H1 (cell line): ENCODE results near the gene MICU1. TPM values are rescaled to one million over a fixed set of nuclear protein-coding genes. Genes with fewer than 3 reads are reported as not detected.

Experiments
- ASH2L ChIP-seq: fragments of 200-600, 300-600 bp; sonication (generic); IDR thresholded peaks from one replicate; pipeline ENCODE4 v1.7.1; 2017; ENCODE audit warnings: low read length
- CHD1 ChIP-seq: IDR thresholded peaks from 2 replicates; pipeline ENCODE4 v1.6.1; 2012; ENCODE audit warnings: low read depth, low read length, improper control_type of control experiment
- SUZ12 ChIP-seq: fragments of 200-600 bp; sonication (generic); IDR thresholded peaks from 2 replicates; pipeline ENCODE4 v1.6.1; 2012; ENCODE audit warnings: mild to moderate bottlenecking, inconsistent platforms, low read length, moderate library complexity, mixed read lengths
- TAF1 ChIP-seq: IDR thresholded peaks from 2 replicates; pipeline ENCODE4 v1.6.1; 2011; ENCODE audit warnings: mild to moderate bottlenecking, low read depth, low read length
- polyA plus RNA-seq, 7 experiments: library from polyadenylated mRNA; depleted of rRNA in 3 of 7; stranded (reverse) in 5 of 7; unstranded in 2 of 7; fragments of >200 nt in 5 of 7; fragments of 200-250 nt in 2 of 7; gene quantifications; 1 replicate in 5 of 7; 2 replicates in 1 of 7; 4 replicates in 1 of 7; pipeline versions ENCODE4 v1.2.1 to v1.2.3, GENCODE V29; 2011 to 2013; ENCODE audit warnings: missing spikeins in 2 of 7, mixed read lengths in 2 of 7
- total RNA-seq: library from RNA; stranded (reverse); fragmentation: NEBNext Ultra II Directional; extraction: Animal tissue kit (Norgen Biotek cat#: 25700); gene quantifications from 2 replicates; pipeline ENCODE4 v1.2.1, GENCODE V29; 2021

The MICU1 gene
- total and polyA plus RNA-seq, 2 of the 8 experiments (the other 6 are each of a cell fraction or from before 2014, with no cell fraction given): 18.0 to 36.7 TPM

- TF ChIP-seq CHD1: no peak
- no peak for TF ChIP-seq TAF1
- no peak for TF ChIP-seq SUZ12
- no peak for TF ChIP-seq ASH2L
Observed at GRCh38 chr10:72588266-72588665, 37.6 kb downstream of the MICU1 start (continued).
